Ovary (tissue), 3 donors: ENCODE measurements around the gene CLASP1.

Experiments
- CTCF ChIP-seq, 3 donors: fragments of 450-650 bp in 2 of 3; fragments of 200-600 bp in 1 of 3; IDR thresholded peaks; one replicate each; pipeline versions ENCODE4 v1.5.1 to v1.8.0; 2016 to 2022; ENCODE audit warnings: antibody characterized with exemption in 3 of 3, mild to moderate bottlenecking in 1 of 3
- EP300 ChIP-seq: sonication (generic); formaldehyde crosslinking; IDR thresholded peaks from one replicate; pipeline ENCODE4 v1.6.1; 2017; ENCODE audit warnings: antibody characterized with exemption
- donor health status: DM: no; HTN: no; CAD: no.

- TF ChIP-seq EP300 (no peak), CTCF (IDR thresholded peaks at IDR 0.05) (no peak)
Measured at GRCh38 chr2:121698318-121698930, 49.2 kb upstream of the CLASP1 start.
